GM23338 (cell line): ENCODE results near the gene CANT1. TPM values are rescaled to one million over a fixed set of nuclear protein-coding genes. Genes with fewer than 3 reads are reported as not detected.

ENCODE experiments used
- ATAC-seq: fragments of 200-7000 bp; cut with Tn5 transposase; 3 replicates; pipeline ENCODE4 v1.9.1; 2020
- DNase-seq: peaks from one replicate; pipeline ENCODE4 v3.0.0-alpha.2; 2015; ENCODE audit warnings: low spot score
- H2AFZ ChIP-seq: fragments of 200-600 bp; sonication (generic); 2 replicates; pipeline ENCODE4 v1.8.0; 2016; ENCODE audit warnings: antibody characterized with exemption, mild to moderate bottlenecking, moderate library complexity
- H3F3A ChIP-seq: fragments of 200-600 bp; sonication (generic); replicated peaks from 2 replicates; pipeline ENCODE4 v1.8.0; 2017; ENCODE audit warnings: antibody characterized with exemption, mixed run types, low read depth
- H3K27ac ChIP-seq: fragments of 200-600 bp; sonication (generic); 2 replicates; pipeline ENCODE4 v1.6.1; 2016; ENCODE audit warnings: low read depth
- H3K27me3 ChIP-seq: fragments of 200-600 bp; sonication (generic); 2 replicates; pipeline ENCODE4 v1.8.0; 2016; ENCODE audit warnings: mild to moderate bottlenecking, mixed run types, moderate library complexity; ENCODE audit not compliant: insufficient read depth
- H3K36me3 ChIP-seq: fragments of 200-600 bp; sonication (generic); 2 replicates; pipeline ENCODE4 v1.8.0; 2016; ENCODE audit warnings: mild to moderate bottlenecking; ENCODE audit not compliant: insufficient read depth
- H3K4me1 ChIP-seq: fragments of 200-600 bp; sonication (generic); 2 replicates; pipeline ENCODE4 v1.8.0; 2016; ENCODE audit warnings: mild to moderate bottlenecking, moderate library complexity; ENCODE audit not compliant: insufficient read depth
- H3K4me2 ChIP-seq: fragments of 200-600 bp; sonication (generic); 2 replicates; pipeline ENCODE4 v1.7.1; 2017; ENCODE audit warnings: mixed run types
- H3K4me3 ChIP-seq: fragments of 200-600 bp; sonication (generic); 2 replicates; pipeline ENCODE4 v1.6.1; 2016; ENCODE audit warnings: mixed run types
- H3K79me2 ChIP-seq: fragments of 200-600 bp; sonication (generic); replicated peaks from 2 replicates; pipeline ENCODE4 v1.8.0; 2017; ENCODE audit warnings: mild to moderate bottlenecking; ENCODE audit not compliant: insufficient read depth
- H3K9me2 ChIP-seq: fragments of 200-600 bp; sonication (generic); 2 replicates; pipeline ENCODE4 v1.8.0; 2017; ENCODE audit not compliant: insufficient read depth
- H4K20me1 ChIP-seq: fragments of 200-600 bp; sonication (generic); replicated peaks from 2 replicates; pipeline ENCODE4 v1.8.0; 2017; ENCODE audit warnings: mild to moderate bottlenecking; ENCODE audit not compliant: insufficient read depth
- H3K27ac Mint-ChIP-seq: 2 replicates; pipeline ENCODE4 v1.8.0; 2020; ENCODE audit warnings: inconsistent platforms, mild to moderate bottlenecking, moderate library complexity, mixed read lengths
- H3K27me3 Mint-ChIP-seq: 3 replicates; pipeline ENCODE4 v1.8.0; 2022; ENCODE audit warnings: low read depth, mild to moderate bottlenecking, moderate library complexity, mixed read lengths, inconsistent platforms; ENCODE audit not compliant: insufficient read depth, poor library complexity
- H3K36me3 Mint-ChIP-seq: 3 replicates; pipeline ENCODE4 v1.8.0; 2021; ENCODE audit warnings: low read depth, mild to moderate bottlenecking, inconsistent platforms, moderate library complexity, mixed read lengths
- H3K4me1 Mint-ChIP-seq: 3 replicates; pipeline ENCODE4 v1.8.0; 2020; ENCODE audit warnings: mild to moderate bottlenecking, inconsistent platforms, mixed read lengths
- H3K4me3 Mint-ChIP-seq: 3 replicates; pipeline ENCODE4 v1.8.0; 2021; ENCODE audit warnings: moderate library complexity, mild to moderate bottlenecking, inconsistent platforms, mixed read lengths
- H3K9me3 Mint-ChIP-seq: 3 replicates; pipeline ENCODE4 v1.8.0; 2020; ENCODE audit warnings: moderate library complexity, mild to moderate bottlenecking, inconsistent platforms, mixed read lengths
- EZH2phosphoT487 ChIP-seq: fragments of 200-600 bp; sonication (generic); IDR thresholded peaks from one replicate; pipeline ENCODE4 v1.8.1; 2018; ENCODE audit warnings: antibody characterized with exemption; ENCODE audit not compliant: unreplicated experiment
- polyA plus RNA-seq: library from polyadenylated mRNA; unstranded; fragments of >200 nt; fragmentation: Nextera tagmentation; extraction: Ambion mirVana; gene quantifications from 2 replicates; pipeline ENCODE4 v1.2.1, GENCODE V29; 2016
- total RNA-seq: library from RNA; depleted of rRNA; stranded (reverse); fragments of >200 nt; shearing (Covaris generic); gene quantifications from 2 replicates; pipeline ENCODE4 v1.2.3, GENCODE V29; 2014
- TF ChIP-seq, protein P1 (sequence below): IDR thresholded peaks from one replicate; pipeline ENCODE4 v1.6.1; 2018; ENCODE audit warnings: antibody characterized with exemption; ENCODE audit not compliant: unreplicated experiment
- TF ChIP-seq, protein P2 (sequence below): fragments of 250-450 bp; sonication (Bioruptor Pico); IDR thresholded peaks from 2 replicates; pipeline ENCODE4 v1.5.0; 2020; ENCODE audit warnings: mild to moderate bottlenecking, moderate library complexity

CANT1 gene
- total and polyA plus RNA-seq, 2 experiments from 2014 or later: 5.9 to 38.8 TPM

DNA sequence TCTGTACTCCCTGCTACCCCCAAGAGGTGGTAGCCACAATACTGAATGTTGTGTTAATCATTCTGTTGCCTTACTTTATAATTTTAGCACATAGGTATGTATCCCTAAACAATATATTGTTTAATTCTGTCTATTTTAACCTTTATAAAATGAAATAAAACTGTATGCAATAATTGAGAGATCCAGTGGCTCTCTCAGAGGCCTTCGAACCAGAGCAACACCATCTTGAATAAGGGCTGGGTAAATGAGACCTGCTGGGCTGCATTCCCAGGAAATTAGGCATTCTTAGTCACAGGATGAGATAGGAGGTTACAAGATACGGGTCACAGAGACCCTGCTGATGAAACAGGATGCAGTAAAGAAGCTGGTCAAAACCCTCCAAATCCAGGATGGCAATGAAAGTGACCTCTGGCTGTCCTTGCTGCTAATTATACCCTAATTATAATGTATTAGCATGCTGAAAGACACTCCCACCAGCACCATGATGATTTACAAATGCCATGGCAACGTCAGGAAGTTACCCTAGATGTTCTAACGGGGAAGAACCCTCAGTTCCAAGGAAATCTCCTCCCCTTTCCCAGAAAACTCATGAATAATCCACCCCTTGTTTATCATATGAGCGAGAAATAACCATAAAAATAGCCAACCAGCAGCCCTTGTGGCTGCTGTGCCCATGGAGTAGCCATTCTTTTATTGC, 2.0 kb upstream of the CANT1 start:
- peaks cover 17% of the 10 kb centered on the region for H4K20me1 ChIP-seq
- DNase-seq (no peak), ATAC-seq (no peak)
- no peaks in the 10 kb centered on the region for H3K36me3 ChIP-seq
- Mint-ChIP-seq H3K4me3 (no peak overlapping the region), H3K27ac (no peak overlapping the region), H3K9me3 (peaks cover 52% of the 10 kb centered on the region), H3K27me3 (peaks cover 39% of the 10 kb centered on the region), H3K36me3 (peaks cover 19% of the 10 kb centered on the region), H3K4me1 (peaks cover 19% of the 10 kb centered on the region)
- no peaks in the 10 kb centered on the region; the same call in 1 of the 2 replicates for H3K9me2 ChIP-seq
- no peak overlapping the region for H3K4me2 ChIP-seq
- H3K27me3 ChIP-seq: peaks cover 30% of the 10 kb centered on the region
- H3K4me3 ChIP-seq: no peak overlapping the region
- TF ChIP-seq EZH2phosphoT487: no peak
- TF ChIP-seq, protein P1, sequence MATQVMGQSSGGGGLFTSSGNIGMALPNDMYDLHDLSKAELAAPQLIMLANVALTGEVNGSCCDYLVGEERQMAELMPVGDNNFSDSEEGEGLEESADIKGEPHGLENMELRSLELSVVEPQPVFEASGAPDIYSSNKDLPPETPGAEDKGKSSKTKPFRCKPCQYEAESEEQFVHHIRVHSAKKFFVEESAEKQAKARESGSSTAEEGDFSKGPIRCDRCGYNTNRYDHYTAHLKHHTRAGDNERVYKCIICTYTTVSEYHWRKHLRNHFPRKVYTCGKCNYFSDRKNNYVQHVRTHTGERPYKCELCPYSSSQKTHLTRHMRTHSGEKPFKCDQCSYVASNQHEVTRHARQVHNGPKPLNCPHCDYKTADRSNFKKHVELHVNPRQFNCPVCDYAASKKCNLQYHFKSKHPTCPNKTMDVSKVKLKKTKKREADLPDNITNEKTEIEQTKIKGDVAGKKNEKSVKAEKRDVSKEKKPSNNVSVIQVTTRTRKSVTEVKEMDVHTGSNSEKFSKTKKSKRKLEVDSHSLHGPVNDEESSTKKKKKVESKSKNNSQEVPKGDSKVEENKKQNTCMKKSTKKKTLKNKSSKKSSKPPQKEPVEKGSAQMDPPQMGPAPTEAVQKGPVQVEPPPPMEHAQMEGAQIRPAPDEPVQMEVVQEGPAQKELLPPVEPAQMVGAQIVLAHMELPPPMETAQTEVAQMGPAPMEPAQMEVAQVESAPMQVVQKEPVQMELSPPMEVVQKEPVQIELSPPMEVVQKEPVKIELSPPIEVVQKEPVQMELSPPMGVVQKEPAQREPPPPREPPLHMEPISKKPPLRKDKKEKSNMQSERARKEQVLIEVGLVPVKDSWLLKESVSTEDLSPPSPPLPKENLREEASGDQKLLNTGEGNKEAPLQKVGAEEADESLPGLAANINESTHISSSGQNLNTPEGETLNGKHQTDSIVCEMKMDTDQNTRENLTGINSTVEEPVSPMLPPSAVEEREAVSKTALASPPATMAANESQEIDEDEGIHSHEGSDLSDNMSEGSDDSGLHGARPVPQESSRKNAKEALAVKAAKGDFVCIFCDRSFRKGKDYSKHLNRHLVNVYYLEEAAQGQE: no peak
- TF ChIP-seq, protein P2, sequence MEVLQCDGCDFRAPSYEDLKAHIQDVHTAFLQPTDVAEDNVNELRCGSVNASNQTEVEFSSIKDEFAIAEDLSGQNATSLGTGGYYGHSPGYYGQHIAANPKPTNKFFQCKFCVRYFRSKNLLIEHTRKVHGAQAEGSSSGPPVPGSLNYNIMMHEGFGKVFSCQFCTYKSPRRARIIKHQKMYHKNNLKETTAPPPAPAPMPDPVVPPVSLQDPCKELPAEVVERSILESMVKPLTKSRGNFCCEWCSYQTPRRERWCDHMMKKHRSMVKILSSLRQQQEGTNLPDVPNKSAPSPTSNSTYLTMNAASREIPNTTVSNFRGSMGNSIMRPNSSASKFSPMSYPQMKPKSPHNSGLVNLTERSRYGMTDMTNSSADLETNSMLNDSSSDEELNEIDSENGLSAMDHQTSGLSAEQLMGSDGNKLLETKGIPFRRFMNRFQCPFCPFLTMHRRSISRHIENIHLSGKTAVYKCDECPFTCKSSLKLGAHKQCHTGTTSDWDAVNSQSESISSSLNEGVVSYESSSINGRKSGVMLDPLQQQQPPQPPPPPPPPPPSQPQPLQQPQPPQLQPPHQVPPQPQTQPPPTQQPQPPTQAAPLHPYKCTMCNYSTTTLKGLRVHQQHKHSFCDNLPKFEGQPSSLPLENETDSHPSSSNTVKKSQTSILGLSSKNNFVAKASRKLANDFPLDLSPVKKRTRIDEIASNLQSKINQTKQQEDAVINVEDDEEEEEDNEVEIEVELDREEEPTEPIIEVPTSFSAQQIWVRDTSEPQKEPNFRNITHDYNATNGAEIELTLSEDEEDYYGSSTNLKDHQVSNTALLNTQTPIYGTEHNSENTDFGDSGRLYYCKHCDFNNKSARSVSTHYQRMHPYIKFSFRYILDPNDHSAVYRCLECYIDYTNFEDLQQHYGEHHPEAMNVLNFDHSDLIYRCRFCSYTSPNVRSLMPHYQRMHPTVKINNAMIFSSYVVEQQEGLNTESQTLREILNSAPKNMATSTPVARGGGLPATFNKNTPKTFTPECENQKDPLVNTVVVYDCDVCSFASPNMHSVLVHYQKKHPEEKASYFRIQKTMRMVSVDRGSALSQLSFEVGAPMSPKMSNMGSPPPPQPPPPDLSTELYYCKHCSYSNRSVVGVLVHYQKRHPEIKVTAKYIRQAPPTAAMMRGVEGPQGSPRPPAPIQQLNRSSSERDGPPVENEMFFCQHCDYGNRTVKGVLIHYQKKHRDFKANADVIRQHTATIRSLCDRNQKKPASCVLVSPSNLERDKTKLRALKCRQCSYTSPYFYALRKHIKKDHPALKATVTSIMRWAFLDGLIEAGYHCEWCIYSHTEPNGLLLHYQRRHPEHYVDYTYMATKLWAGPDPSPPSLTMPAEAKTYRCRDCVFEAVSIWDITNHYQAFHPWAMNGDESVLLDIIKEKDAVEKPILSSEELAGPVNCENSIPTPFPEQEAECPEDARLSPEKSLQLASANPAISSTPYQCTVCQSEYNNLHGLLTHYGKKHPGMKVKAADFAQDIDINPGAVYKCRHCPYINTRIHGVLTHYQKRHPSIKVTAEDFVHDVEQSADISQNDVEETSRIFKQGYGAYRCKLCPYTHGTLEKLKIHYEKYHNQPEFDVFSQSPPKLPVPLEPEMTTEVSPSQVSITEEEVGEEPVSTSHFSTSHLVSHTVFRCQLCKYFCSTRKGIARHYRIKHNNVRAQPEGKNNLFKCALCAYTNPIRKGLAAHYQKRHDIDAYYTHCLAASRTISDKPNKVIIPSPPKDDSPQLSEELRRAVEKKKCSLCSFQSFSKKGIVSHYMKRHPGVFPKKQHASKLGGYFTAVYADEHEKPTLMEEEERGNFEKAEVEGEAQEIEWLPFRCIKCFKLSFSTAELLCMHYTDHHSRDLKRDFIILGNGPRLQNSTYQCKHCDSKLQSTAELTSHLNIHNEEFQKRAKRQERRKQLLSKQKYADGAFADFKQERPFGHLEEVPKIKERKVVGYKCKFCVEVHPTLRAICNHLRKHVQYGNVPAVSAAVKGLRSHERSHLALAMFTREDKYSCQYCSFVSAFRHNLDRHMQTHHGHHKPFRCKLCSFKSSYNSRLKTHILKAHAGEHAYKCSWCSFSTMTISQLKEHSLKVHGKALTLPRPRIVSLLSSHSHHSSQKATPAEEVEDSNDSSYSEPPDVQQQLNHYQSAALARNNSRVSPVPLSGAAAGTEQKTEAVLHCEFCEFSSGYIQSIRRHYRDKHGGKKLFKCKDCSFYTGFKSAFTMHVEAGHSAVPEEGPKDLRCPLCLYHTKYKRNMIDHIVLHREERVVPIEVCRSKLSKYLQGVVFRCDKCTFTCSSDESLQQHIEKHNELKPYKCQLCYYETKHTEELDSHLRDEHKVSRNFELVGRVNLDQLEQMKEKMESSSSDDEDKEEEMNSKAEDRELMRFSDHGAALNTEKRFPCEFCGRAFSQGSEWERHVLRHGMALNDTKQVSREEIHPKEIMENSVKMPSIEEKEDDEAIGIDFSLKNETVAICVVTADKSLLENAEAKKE (CRISPR knock-in tag): no peak
- peaks cover 5% of the 10 kb centered on the region for H3K79me2 ChIP-seq
- H2AFZ ChIP-seq: no peak overlapping the region
- no peaks in the 10 kb centered on the region for H3F3A ChIP-seq
- H3K4me1 ChIP-seq: peaks cover 5% of the 10 kb centered on the region; the same call in 1 of the 2 replicates
- H3K27ac ChIP-seq: no peak overlapping the region
